ENCODE results near the gene MIOX.

GRCh38 chr22:50502628-50503474 lies 16.2 kb downstream of the MIOX start:
- TF ChIP-seq CTCF (IDR thresholded peaks at IDR 0.05; ENCODE audit: low read depth, low read length, poor library complexity, severe bottlenecking) (no peak), EZH2phosphoT487 (IDR thresholded peaks at IDR 0.05; ENCODE audit: borderline replicate concordance, low read length) (no peak)
